KMS-11 (cell line): ENCODE results near the gene NSD1.

Experiments used
- H2AFZ ChIP-seq: fragments of 200-600 bp; sonication (generic); 2 replicates; pipeline ENCODE4 v1.6.1; 2016; ENCODE audit warnings: antibody characterized with exemption, mixed run types, low read depth
- H3K27ac ChIP-seq: fragments of 200-600 bp; sonication (generic); 2 replicates; pipeline ENCODE4 v1.6.1; 2016; ENCODE audit warnings: mild to moderate bottlenecking, mixed run types
- H3K27me3 ChIP-seq: fragments of 200-600 bp; sonication (generic); 2 replicates; pipeline ENCODE4 v1.6.1; 2017; ENCODE audit warnings: mild to moderate bottlenecking, low read depth, mixed run types, moderate library complexity; ENCODE audit not compliant: insufficient read depth
- H3K36me3 ChIP-seq: fragments of 200-600 bp; sonication (generic); 2 replicates; pipeline ENCODE4 v1.6.1; 2017; ENCODE audit warnings: mild to moderate bottlenecking, mixed run types; ENCODE audit not compliant: insufficient read depth
- H3K4me1 ChIP-seq: fragments of 200-600 bp; sonication (generic); 2 replicates; pipeline ENCODE4 v1.6.1; 2016; ENCODE audit warnings: mild to moderate bottlenecking, low read depth, mixed run types; ENCODE audit not compliant: poor library complexity, severe bottlenecking
- H3K4me2 ChIP-seq: fragments of 200-600 bp; sonication (generic); 2 replicates; pipeline ENCODE4 v1.7.0; 2016; ENCODE audit warnings: mild to moderate bottlenecking, mixed run types
- H3K4me3 ChIP-seq: fragments of 200-600 bp; sonication (generic); IDR thresholded peaks from 2 replicates; pipeline ENCODE4 v1.6.1; 2017; ENCODE audit warnings: low read depth, low read length, mixed read lengths; ENCODE audit not compliant: insufficient read depth
- H3K79me2 ChIP-seq: fragments of 200-600 bp; sonication (generic); 2 replicates; pipeline ENCODE4 v1.6.1; 2016; ENCODE audit warnings: low read depth, mixed run types; ENCODE audit not compliant: insufficient read depth
- H3K9ac ChIP-seq: fragments of 200-600 bp; sonication (generic); 2 replicates; pipeline ENCODE4 v1.6.1; 2016; ENCODE audit warnings: mild to moderate bottlenecking, mixed run types
- H4K20me1 ChIP-seq: fragments of 200-600 bp; sonication (generic); 2 replicates; pipeline ENCODE4 v1.6.1; 2016; ENCODE audit warnings: mild to moderate bottlenecking, mixed run types; ENCODE audit not compliant: insufficient read depth
- CTCF ChIP-seq: fragments of 200-600 bp; sonication (generic); conservative IDR thresholded peaks from 2 replicates; pipeline ENCODE4 v1.6.1; 2017; ENCODE audit warnings: low read depth, mild to moderate bottlenecking, antibody characterized with exemption, low read length, moderate library complexity, mixed read lengths

Gene NSD1

GRCh38 chr5:177332031-177332895 lies 198.7 kb downstream of the NSD1 start:
- H3K9ac ChIP-seq, result no peak overlapping the region
- no peaks in the 10 kb centered on the region for H3K4me1 ChIP-seq
- no peaks in the 10 kb centered on the region for H3K79me2 ChIP-seq
- no peaks in the 10 kb centered on the region for H3K36me3 ChIP-seq
- H3K27me3 ChIP-seq, result no peaks in the 10 kb centered on the region
- no peak overlapping the region for H3K4me3 ChIP-seq
- no peaks in the 10 kb centered on the region for H4K20me1 ChIP-seq
- H3K4me2 ChIP-seq, result no peak overlapping the region
- no peak overlapping the region for H2AFZ ChIP-seq
- H3K27ac ChIP-seq, result no peak overlapping the region
- TF ChIP-seq CTCF, result no peak

- Histone ChIP-seq H3K4me3 (no peak overlapping the region), H2AFZ (no peak overlapping the region), H3K27me3 (no peaks in the 10 kb centered on the region), H3K4me1 (no peaks in the 10 kb centered on the region), H3K27ac (no peak overlapping the region), H3K9ac (no peak overlapping the region), H3K4me2 (no peak overlapping the region), H3K36me3 (no peaks in the 10 kb centered on the region), H4K20me1 (no peaks in the 10 kb centered on the region), H3K79me2 (no peaks in the 10 kb centered on the region)
- no peak for TF ChIP-seq CTCF
These were observed 199.3 kb downstream of the NSD1 start for GRCh38 chr5:177332896-177333260.

GRCh38 chr5:177333420-177334154 lies 200.0 kb downstream of the NSD1 start:
- Histone ChIP-seq H3K79me2 (no peaks in the 10 kb centered on the region), H4K20me1 (no peaks in the 10 kb centered on the region), H3K4me2 (no peak overlapping the region), H3K9ac (no peak overlapping the region), H3K4me1 (no peaks in the 10 kb centered on the region), H3K4me3 (no peak overlapping the region), H3K36me3 (no peaks in the 10 kb centered on the region), H3K27ac (no peak overlapping the region), H3K27me3 (no peaks in the 10 kb centered on the region), H2AFZ (no peak overlapping the region)
- no peak for TF ChIP-seq CTCF

GRCh38 chr5:177334155-177334551 lies 200.6 kb downstream of the NSD1 start:
- H3K4me1 ChIP-seq, result no peaks in the 10 kb centered on the region
- H3K79me2 ChIP-seq, result no peaks in the 10 kb centered on the region
- H3K36me3 ChIP-seq, result no peaks in the 10 kb centered on the region
- no peak overlapping the region for H3K4me2 ChIP-seq
- H3K27me3 ChIP-seq, result no peaks in the 10 kb centered on the region
- TF ChIP-seq CTCF, result no peak
- no peak overlapping the region for H3K27ac ChIP-seq
- no peak overlapping the region for H3K9ac ChIP-seq
- H2AFZ ChIP-seq, result no peak overlapping the region
- H3K4me3 ChIP-seq, result no peak overlapping the region
- H4K20me1 ChIP-seq, result no peaks in the 10 kb centered on the region
